Measurements from ENCODE around the gene N4BP2L2. TPM values are rescaled to one million over a fixed set of nuclear protein-coding genes. Genes with fewer than 3 reads are reported as not detected.
A peak's percentile ranks its signal among the peaks of the same experiment; 100 is the strongest.

N4BP2L2 gene
- total RNA-seq, 1 experiment from 2014 or later = 92.7 TPM

GRCh38 chr13:32586080-32586900 is 47.7 kb upstream of the N4BP2L2 start, which contains the start of gene PDS5B (continued):
- TF ChIP-seq EZH2 (IDR thresholded peaks at IDR 0.05) = no peak
- peak; percentile 89 for TF ChIP-seq YY1 (IDR thresholded peaks at IDR 0.05; ENCODE audit: extremely low read depth, insufficient replicate concordance, low read depth, low read length)
- TF ChIP-seq ZFX (IDR thresholded peaks at IDR 0.05) = no peak
- TF ChIP-seq SRF (IDR thresholded peaks at IDR 0.05; ENCODE audit: low read depth) = no peak
- TF ChIP-seq CEBPB (IDR thresholded peaks at IDR 0.05; ENCODE audit: low read depth) = no peak

- ATAC-seq (no peak), DNase-seq (ENCODE audit: low read depth, low spot score) (no peak)
- POLR2A ChIA-PET = interaction anchor here (0.9 kb wide), 1 partner anchor 48 kb away, joined by 3 read pairs; the partner anchor contains the start of gene N4BP2L2
- H3K9me3 ChIP-seq (ENCODE audit: control insufficient read depth in 1 of 2, insufficient read depth in 1 of 2, low read depth in 1 of 2, low read length in 2 of 2) = no peaks in the 10 kb centered on the region
- CTCF ChIA-PET = interaction anchor here (0.6 to 1.1 kb wide), 15 partner anchors 8 to 957 kb away, joined by 3 to 11 read pairs (median 4); partner anchors contain the start of gene N4BP2L2
- H3K79me2 ChIP-seq (ENCODE audit: insufficient read depth, low read length) = peaks cover 36% of the 10 kb centered on the region
- H4K20me1 ChIP-seq (ENCODE audit: insufficient read depth) = no peaks in the 10 kb centered on the region; the same call in none of the 2 replicates
- RAD21 ChIA-PET (ENCODE audit: low non-redundant PET in 1 of 2, low total read pairs in 2 of 2, uncharacterized antibody in 2 of 2, unreplicated experiment in 2 of 2) = no interaction called here
- H3K9me2 ChIP-seq (ENCODE audit: insufficient read depth) = no peaks in the 10 kb centered on the region
- intact Hi-C loops (cut with micrococcal nuclease) = loop anchor here (1.0 to 5.0 kb wide), 5 partner anchors 54 to 1137 kb away; no protein-coding TSS in a partner anchor
- TF ChIP-seq ELF1 (IDR thresholded peaks at IDR 0.05; ENCODE audit: borderline replicate concordance, low read depth) = no peak
- TF ChIP-seq CEBPB (IDR thresholded peaks at IDR 0.05; ENCODE audit: low read depth) = no peak
- no peak for TF ChIP-seq EZH2phosphoT487 (IDR thresholded peaks at IDR 0.05; ENCODE audit: borderline replicate concordance)
- no peak; the same call in 1 of the 2 replicates for TF ChIP-seq SIN3A (IDR thresholded peaks at IDR 0.05; ENCODE audit: low read depth)
- no peak for TF ChIP-seq ZBTB33 (IDR thresholded peaks at IDR 0.05; ENCODE audit: extremely low read depth, insufficient replicate concordance, low read length)
- TF ChIP-seq POLR2AphosphoS5 (IDR thresholded peaks at IDR 0.05; ENCODE audit: low read depth, low read length) = no peak
- no peak for TF ChIP-seq JUND (IDR thresholded peaks at IDR 0.05)
- TF ChIP-seq MAX (IDR thresholded peaks at IDR 0.05) = no peak
- TF ChIP-seq ZNF274 (IDR thresholded peaks at IDR 0.05; ENCODE audit: low read depth, low read length) = no peak
- TF ChIP-seq ATF3 (IDR thresholded peaks at IDR 0.05) = no peak
- no peak for TF ChIP-seq EGR1 (IDR thresholded peaks at IDR 0.05; ENCODE audit: low read depth)
- H3K27me3 ChIP-seq (ENCODE audit: insufficient read depth, low read length) = no peaks in the 10 kb centered on the region
- H3K4me2 ChIP-seq (ENCODE audit: low read length) = peak overlapping the region; percentile 72
- no peak overlapping the region for H3K27ac ChIP-seq (ENCODE audit: low read depth, low read length)
- no peak overlapping the region for H3K9ac ChIP-seq (ENCODE audit: low read length)
- peak overlapping the region; percentile 71 for H2AFZ ChIP-seq (ENCODE audit: low read depth, low read length, poor library complexity, severe bottlenecking)
- H3K4me3 ChIP-seq (replicated peaks in 1 of 2; ENCODE audit: low read depth in 1 of 2, low read length in 2 of 2) = peak overlapping the region; percentile 17 to 73
- TSS peak; percentile 69 for BruUV-seq (replicated peaks)
- H3K4me1 ChIP-seq (ENCODE audit: control insufficient read depth in 1 of 2, insufficient read depth in 2 of 2, low read length in 2 of 2) = peaks cover 9 to 18% of the 10 kb centered on the region in 2 experiments
- no peaks in the 10 kb centered on the region; a peak in 1 of 4 replicates for H3K36me3 ChIP-seq (ENCODE audit: control insufficient read depth in 1 of 2, insufficient read depth in 2 of 2, low read length in 2 of 2)
Observed at GRCh38 chr13:32585550-32586079, 47.0 kb upstream of the N4BP2L2 start.

Data from HCT116 (cell line).